ENCODE measurements around the gene ZBTB11.

- no peak for TF ChIP-seq GATA2 (IDR thresholded peaks at IDR 0.05; ENCODE audit: low read depth, low read length)
- TF ChIP-seq GATA3 (IDR thresholded peaks at IDR 0.05; ENCODE audit: low read depth, low read length) = no peak
These were observed 36.7 kb downstream of the ZBTB11 start for GRCh38 chr3:101640256-101640655.
